NCI-H1048 (cell line): Measurements from ENCODE around the gene DHRS13.

Experiments
- DNase-seq: peaks from one replicate; lab custom pipeline; 2025; lab: John Stamatoyannopoulos, UW

DHRS13 gene

GRCh38 chr17:28902819-28903545, at the start of gene DHRS13:
TSS of gene DHRS13 (minus strand) at chr17:28903079. CDS start at chr17:28902944, 135 bp downstream.
- DNase-seq: peak; percentile 84

- DNase-seq: peak; percentile 90
Observed at GRCh38 chr17:28951991-28952975, 49.4 kb upstream of the DHRS13 start.

DNA sequence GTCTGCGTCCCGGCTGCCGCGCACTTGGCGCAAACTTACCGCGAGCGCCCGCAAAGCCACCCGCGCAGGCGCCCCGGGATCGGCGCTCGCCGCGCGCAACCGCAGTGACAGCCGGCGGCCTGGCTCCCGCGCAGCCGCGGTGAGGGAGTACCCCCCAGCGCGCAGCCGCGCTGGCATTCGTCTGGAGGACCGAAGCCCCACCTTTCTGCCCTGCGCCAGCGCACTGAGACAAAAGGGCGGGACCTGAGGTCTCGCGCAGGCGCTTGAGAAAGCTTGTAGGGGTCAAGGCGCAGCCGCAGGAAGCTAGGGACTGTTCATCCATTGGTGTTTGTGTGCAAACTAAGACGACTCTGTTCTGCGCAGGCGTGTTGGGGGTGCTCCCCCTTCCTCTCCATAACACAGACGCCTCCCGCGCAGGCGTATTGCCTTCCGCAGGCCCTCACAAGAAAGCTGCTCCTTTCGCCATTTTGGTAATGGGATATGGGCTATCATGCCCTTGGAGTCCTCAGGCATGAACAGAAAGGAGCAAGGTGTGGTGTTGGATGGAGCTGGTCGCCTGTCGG, 48.6 kb upstream of the DHRS13 start, which contains the start of gene PHF12:
TSS of gene PHF12 (minus strand) at position 91 of the 563 bp plus-strand sequence. CDS start 558 bp downstream, outside the sequence.
- peak; percentile 98 for DNase-seq

DNA sequence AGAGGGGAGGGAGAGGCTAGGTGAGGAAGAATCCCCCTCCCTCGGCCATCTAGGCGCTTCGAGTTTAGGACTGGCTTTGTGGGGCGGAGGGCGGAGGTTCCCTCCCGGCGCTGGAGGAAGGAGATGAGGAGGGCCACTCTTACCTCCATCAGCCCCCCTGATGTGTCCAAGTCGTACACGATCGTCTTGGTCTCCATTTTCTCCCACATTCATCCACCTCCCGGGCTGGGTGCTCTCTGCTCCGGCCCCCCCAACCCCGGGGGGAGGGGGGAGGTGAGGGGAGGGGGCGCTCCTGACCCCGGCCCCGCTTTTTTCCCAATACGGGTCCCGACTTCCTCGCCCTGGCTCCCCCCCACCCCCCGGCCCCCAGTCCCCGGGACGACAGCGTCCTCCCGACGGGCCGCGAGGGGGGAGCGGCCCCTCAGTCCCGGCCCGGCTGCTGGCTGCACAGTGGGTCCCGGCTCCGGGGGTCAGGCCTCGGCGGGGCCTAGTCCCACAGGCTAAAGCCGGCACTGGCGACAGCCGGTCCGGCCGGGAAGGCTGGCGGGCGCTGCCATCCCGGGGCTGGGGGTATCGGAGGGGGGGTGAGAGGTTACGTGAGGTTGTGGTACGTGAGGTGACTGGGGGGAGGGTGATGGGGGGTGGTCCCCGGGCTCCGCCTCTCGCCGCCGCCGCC, 48.0 kb upstream of the DHRS13 start:
- DNase-seq: no peak

- DNase-seq: no peak
Observed at GRCh38 chr17:28950017-28950751, 47.3 kb upstream of the DHRS13 start.

DNA sequence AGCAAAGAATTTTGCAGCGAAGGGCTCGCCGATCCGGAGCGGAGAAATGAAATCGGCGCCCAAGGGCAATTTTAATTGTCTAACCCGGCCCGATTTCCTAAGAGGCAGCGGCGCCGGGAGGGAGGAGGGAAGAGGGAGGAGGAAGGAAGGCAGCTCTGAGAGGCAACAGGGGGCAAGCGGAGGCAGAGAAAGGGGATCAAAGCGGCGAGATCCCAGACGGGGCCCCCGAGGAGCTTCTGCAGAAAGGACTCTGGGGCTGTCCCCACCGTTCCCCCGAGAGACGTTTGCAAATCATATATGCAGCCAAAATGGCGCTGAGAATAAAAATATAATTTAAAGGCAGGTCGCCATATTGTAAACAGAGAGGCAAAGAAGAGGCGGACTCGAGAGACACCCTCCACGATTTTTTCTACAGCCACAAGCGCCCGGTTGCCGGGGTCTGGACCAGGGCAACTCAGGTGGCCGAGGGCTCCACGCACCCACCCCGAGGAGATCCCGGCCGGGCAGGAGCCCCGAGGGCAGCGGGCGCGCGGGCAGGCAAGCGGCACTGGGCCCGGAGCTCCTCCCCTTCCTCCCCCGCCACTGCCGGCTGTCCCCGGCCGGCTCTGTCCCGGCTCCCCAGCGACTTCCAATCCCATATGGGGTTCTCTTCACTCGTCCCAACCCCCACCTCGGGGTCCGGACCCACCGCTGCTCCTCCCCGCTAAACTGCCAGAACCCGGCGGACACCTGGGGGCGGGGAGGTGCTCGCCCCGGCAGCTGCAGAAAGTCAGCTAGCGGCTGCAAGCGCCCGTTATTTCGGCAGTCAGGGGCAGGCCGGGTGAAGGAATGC, 46.5 kb upstream of the DHRS13 start:
- DNase-seq: no peak

DNA sequence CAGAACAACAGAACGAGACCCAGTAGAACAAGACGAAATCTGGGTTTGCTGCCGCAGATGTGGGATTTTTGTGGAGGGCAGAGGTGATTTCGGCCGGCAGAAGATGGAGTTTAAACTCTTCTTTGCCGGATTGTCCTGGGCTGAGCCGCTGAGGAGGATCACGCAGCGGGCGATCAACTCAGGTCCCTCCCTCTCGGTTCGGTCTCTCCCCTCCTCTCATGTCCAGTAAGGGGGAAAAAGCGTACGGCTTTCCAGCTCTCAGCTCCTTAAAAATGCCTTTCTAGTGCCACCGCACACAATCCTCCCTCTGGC, 46.0 kb upstream of the DHRS13 start:
- no peak for DNase-seq

DNA sequence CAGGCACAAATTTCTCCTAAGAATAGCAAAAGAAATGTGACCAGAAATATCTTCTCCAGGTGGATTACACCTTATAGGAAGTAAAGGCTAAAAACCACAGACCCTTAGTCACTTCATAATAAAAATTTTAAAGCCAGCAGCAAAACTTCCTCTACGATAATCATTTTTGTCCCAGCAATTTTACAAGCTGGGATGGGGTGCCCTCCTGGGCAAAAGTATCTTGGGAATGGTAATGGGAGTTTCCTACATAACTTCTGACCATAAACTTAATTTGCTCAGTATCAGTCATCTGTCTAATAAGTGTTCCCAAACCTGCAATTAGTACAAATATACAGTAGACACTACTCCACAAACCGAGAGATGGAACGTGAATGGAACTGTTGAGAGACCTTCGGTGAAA, 45.5 kb upstream of the DHRS13 start:
- DNase-seq: no peak

DNA sequence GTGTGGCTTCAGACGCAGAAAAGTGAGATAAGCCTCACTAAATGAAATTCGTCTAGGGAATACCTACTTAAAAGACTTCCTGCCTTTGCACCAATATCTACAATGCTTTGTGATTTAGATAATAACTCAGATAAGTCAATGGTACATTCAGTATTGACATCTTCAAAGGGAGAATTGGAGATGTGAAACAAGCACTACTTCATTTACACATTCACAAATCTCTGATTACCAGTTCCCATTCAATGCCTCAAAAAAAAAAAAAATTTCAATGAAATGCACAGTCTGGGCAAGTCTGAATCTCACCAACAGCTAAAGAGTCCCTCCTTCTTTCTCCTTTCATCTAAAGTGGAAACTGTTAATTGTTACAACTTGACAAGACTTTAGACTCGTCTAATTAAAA, 44.8 kb upstream of the DHRS13 start:
- no peak for DNase-seq

DNA sequence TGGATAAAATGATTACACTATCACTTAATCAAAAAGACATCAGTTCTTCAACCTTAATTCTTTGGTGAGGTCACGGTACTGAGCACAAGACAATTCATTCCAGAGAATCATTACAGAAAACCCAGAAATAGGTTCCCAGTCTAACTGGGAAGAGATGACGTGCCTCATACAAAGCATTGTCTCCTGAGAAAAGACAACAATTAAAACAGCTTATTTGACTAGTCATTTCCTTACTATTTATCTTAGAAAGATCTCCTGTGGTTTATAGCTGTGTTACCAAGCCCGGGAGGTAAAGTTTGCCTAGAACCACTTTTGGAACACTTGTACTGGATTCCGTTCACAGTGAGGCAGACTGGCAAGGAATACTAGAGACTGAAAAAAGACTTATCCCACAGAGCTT, 43.4 kb upstream of the DHRS13 start:
- no peak for DNase-seq

- DNase-seq: no peak
Observed at GRCh38 chr17:28944862-28945741, 42.2 kb upstream of the DHRS13 start.

DNA sequence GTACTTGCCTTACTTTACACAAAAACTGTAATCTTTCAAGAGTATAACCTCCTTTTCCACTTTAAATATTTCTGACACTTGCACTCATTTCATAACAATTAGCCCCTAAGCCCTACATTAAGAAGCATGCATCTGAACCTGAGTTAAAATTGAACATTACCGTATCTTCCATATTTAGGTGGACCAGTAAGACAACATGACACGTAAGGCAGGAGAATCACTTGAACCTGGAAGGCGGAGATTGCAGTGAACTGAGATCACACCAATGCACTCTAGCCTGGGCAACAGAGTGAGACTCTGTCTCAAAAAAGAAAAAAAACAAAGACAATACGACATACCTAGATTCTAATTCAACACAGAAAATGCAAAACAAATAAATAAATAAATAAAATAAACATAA, 41.5 kb upstream of the DHRS13 start:
- no peak for DNase-seq

DNA sequence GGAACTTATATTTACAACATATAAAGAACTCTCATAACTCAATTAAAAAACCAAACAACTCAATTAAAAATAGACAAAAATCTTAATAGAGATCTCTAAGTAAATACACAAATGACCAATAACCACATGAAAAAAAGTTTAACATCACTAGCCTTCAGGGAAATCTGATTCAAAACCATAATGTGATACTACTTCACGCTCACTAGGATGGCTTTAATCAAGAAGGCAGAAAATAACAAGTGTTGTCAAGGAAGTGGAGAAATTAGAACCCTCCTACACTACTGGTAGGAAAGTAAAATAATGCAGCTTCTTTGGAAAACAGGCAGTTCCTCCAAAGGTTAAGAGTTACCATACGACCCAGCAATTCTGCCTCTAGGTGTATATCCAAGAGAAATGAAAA, 40.0 kb upstream of the DHRS13 start:
- DNase-seq: no peak

- no peak for DNase-seq
Observed at GRCh38 chr17:28941251-28941650, 38.4 kb upstream of the DHRS13 start.

- DNase-seq: no peak
Observed at GRCh38 chr17:28940675-28941074, 37.8 kb upstream of the DHRS13 start.

DNA sequence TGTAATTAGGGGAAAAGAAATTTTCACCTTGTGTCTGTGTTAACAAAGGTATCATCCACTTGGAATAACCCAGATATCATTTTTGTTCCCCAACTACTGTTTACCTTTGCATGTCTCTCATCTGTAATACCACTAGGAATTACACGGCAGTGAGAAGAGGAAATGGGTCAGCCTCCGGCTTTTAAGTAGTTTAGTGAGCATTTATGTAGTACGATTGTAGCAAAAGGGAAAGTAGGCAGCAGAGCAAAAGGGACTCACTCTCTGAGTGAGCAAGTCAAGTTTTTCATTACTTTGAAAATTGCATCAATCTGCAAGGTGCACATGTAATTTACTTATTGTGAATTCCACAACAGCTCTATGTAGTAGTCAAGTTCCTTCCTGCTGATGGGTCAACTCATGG, 37.3 kb upstream of the DHRS13 start:
- no peak for DNase-seq

DNA sequence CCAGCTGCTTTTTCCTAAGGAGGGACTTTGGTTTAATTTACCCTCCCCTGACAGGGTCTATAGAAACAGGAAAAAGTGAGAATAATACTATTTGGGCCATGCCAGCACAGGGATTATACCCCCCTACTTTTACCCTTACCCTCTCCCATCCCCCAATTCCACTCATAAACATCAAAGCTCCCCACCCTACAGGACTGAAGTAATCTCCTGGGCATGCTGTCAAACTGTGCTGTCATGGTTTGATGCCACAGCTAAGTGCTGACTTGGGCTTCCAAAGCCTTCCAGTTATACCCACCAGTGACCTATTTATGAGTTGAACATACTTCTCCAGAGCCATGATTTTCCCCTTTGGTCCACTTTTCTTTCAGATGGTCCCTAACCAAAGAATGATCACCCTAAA, 35.7 kb upstream of the DHRS13 start:
- DNase-seq: no peak

GRCh38 chr17:28937044-28937729, 34.3 kb upstream of the DHRS13 start:
- no peak for DNase-seq
